ENCODE data around the gene CTDNEP1. TPM values are rescaled to one million over a fixed set of nuclear protein-coding genes. Genes with fewer than 3 reads are reported as not detected.
A peak's percentile ranks its signal among the peaks of the same experiment; 100 is the strongest.

The CTDNEP1 gene
- total RNA-seq, 1 donor from 2014 or later: 179 TPM

- Mint-ChIP-seq H3K27me3 (ENCODE audit: low read depth) (no peaks in the 10 kb centered on the region), H3K9me3 (no peaks in the 10 kb centered on the region), H3K36me3 (ENCODE audit: low read depth) (peaks cover 6% of the 10 kb centered on the region), H3K4me1 (peaks cover 51% of the 10 kb centered on the region), H3K4me3 (peak overlapping the region; percentile 90), H3K27ac (ENCODE audit: unreplicated experiment) (peak overlapping the region; percentile 93)
- no peak for DNase-seq (ENCODE audit: low read depth, low spot score)
- no peak for TF ChIP-seq CTCF (conservative IDR thresholded peaks at IDR 0.05)
Observed at GRCh38 chr17:7205561-7205960, 46.0 kb downstream of the CTDNEP1 start.

- Mint-ChIP-seq H3K4me1 (peaks cover 46% of the 10 kb centered on the region), H3K4me3 (peak overlapping the region; percentile 90), H3K27ac (ENCODE audit: unreplicated experiment) (peak overlapping the region; percentile 93), H3K9me3 (no peaks in the 10 kb centered on the region), H3K27me3 (ENCODE audit: low read depth) (no peaks in the 10 kb centered on the region), H3K36me3 (ENCODE audit: low read depth) (peaks cover 6% of the 10 kb centered on the region)
- TF ChIP-seq CTCF (conservative IDR thresholded peaks at IDR 0.05): no peak
- DNase-seq (ENCODE audit: low read depth, low spot score): peak; percentile 92
Observed at GRCh38 chr17:7204828-7205461, 46.6 kb downstream of the CTDNEP1 start.

GRCh38 chr17:7204336-7204735, 47.2 kb downstream of the CTDNEP1 start:
- Mint-ChIP-seq H3K27ac (ENCODE audit: unreplicated experiment) (peak overlapping the region; percentile 67), H3K36me3 (ENCODE audit: low read depth) (peaks cover 6% of the 10 kb centered on the region), H3K4me3 (peak overlapping the region; percentile 90), H3K9me3 (no peaks in the 10 kb centered on the region), H3K27me3 (ENCODE audit: low read depth) (no peaks in the 10 kb centered on the region), H3K4me1 (peaks cover 45% of the 10 kb centered on the region)
- DNase-seq (ENCODE audit: low read depth, low spot score): no peak
- no peak for TF ChIP-seq CTCF (conservative IDR thresholded peaks at IDR 0.05)

GRCh38 chr17:7203391-7203790, 48.1 kb downstream of the CTDNEP1 start:
- Mint-ChIP-seq H3K27ac (ENCODE audit: unreplicated experiment) (no peak overlapping the region), H3K4me1 (peaks cover 41% of the 10 kb centered on the region), H3K36me3 (ENCODE audit: low read depth) (peaks cover 6% of the 10 kb centered on the region), H3K4me3 (no peak overlapping the region), H3K27me3 (ENCODE audit: low read depth) (no peaks in the 10 kb centered on the region), H3K9me3 (no peaks in the 10 kb centered on the region)
- no peak for TF ChIP-seq CTCF (conservative IDR thresholded peaks at IDR 0.05)
- no peak for DNase-seq (ENCODE audit: low read depth, low spot score)

GRCh38 chr17:7196651-7197401, 54.7 kb downstream of the CTDNEP1 start:
- Mint-ChIP-seq H3K27ac (ENCODE audit: unreplicated experiment) (peak overlapping the region; percentile 43), H3K27me3 (ENCODE audit: low read depth) (no peaks in the 10 kb centered on the region), H3K4me1 (no peaks in the 10 kb centered on the region), H3K36me3 (ENCODE audit: low read depth) (peaks cover 3% of the 10 kb centered on the region), H3K9me3 (no peaks in the 10 kb centered on the region), H3K4me3 (no peak overlapping the region)
- no peak for DNase-seq (ENCODE audit: low read depth, low spot score)
- no peak for TF ChIP-seq CTCF (conservative IDR thresholded peaks at IDR 0.05)
